ENCODE measurements around the gene GADL1. TPM values are rescaled to one million over a fixed set of nuclear protein-coding genes. Genes with fewer than 3 reads are reported as not detected.
A peak's percentile ranks its signal among the peaks of the same experiment; 100 is the strongest.

The GADL1 gene, protein sequence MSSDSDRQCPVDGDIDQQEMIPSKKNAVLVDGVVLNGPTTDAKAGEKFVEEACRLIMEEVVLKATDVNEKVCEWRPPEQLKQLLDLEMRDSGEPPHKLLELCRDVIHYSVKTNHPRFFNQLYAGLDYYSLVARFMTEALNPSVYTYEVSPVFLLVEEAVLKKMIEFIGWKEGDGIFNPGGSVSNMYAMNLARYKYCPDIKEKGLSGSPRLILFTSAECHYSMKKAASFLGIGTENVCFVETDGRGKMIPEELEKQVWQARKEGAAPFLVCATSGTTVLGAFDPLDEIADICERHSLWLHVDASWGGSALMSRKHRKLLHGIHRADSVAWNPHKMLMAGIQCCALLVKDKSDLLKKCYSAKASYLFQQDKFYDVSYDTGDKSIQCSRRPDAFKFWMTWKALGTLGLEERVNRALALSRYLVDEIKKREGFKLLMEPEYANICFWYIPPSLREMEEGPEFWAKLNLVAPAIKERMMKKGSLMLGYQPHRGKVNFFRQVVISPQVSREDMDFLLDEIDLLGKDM
- total RNA-seq, result 0.22 TPM
- 0.54 TPM for polyA plus RNA-seq (ENCODE audit: insufficient read depth, low read depth, low replicate concordance)
- long read RNA-seq, donor 1, result 0 reads
- long read RNA-seq, donor 2, result 0 reads
- long read RNA-seq, donor 3, result 0 reads
- long read RNA-seq, donor 4, result 0 reads
- long read RNA-seq, donor 5, result 0 reads
- long read RNA-seq, donor 6, partial matches to known transcripts, result 0 of 1 reads
- long read RNA-seq, donor 6, other reads (novel, unspliced or antisense), result 0 of 1 reads
- long read RNA-seq, donor 7, result 0 reads
- long read RNA-seq, donor 8, result 0 reads
- long read RNA-seq, donor 9, result 0 reads
- long read RNA-seq, donor 10, result 0 reads

DNA sequence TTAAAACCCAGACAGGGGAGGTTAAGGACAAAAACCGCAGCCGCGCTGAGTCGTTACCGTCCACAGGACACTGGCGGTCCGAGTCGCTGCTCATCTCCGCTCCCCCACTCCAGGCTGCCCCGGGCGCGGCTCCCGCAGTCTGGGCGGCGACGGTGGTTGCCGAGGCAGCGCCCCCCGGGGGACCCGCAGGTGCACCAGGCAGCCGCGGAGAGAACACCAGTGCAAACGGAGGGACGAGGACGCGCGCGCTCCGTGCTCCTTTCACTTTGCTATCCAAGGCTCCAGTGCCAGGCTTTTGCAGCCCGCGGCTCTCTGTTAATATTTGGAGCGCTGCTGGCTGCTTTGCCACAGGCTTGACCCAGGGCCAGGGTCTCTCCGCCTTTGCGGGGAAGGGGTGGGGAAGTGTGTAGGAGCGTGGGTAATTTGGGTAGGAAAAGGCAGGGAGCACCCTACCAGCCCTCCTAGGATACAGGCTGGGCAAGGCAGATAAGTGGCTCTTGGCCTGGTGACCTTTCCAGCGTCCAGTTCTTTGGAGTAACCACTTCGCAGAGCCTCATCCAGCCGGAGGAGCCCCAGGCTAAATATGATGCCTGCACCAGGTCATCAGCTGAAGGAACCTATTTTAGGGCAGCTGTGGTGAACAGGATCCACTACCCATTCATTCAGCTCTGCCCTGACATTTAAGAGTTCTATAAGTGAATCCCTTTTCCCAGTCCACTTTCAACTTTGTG, at the start of gene GADL1:
Gene GADL1, minus strand, starts transcription at position 141 of the 731 bp plus-strand sequence. Its CDS starts 47 bp downstream, at position 94.
- FAIRE-seq, result no peak
- H3K4me3 ChIP-seq (ENCODE audit: low read length in 3 of 3), result peak within 1 kb of the TSS; percentile 19 to 71 (median 53)
- no peaks in the 10 kb centered on the region for H3K36me3 ChIP-seq (ENCODE audit: control insufficient read depth in 2 of 3, insufficient read depth in 3 of 3, low read length in 3 of 3)
- peaks cover 0 to 2% (median 0%) of the 10 kb centered on the region in 3 donors for H3K4me1 ChIP-seq (ENCODE audit: control insufficient read depth in 2 of 3, insufficient read depth in 2 of 3, low read depth in 1 of 3, low read length in 3 of 3)
- H3K27ac ChIP-seq (ENCODE audit: low read depth in 2 of 2, low read length in 2 of 2), result no peak within 1 kb of the TSS
- no peaks in the 10 kb centered on the region for H3K9me3 ChIP-seq (ENCODE audit: control insufficient read depth in 2 of 3, insufficient read depth in 1 of 3, low read length in 3 of 3)
- H3K27me3 ChIP-seq (ENCODE audit: control insufficient read depth, insufficient read depth, low read length), result no peaks in the 10 kb centered on the region
- intact Hi-C loops (cut with DNase I), result no loop called here
- peak; percentile 68 to 78 (median 69) for DNase-seq
- TF ChIP-seq, protein P1, sequence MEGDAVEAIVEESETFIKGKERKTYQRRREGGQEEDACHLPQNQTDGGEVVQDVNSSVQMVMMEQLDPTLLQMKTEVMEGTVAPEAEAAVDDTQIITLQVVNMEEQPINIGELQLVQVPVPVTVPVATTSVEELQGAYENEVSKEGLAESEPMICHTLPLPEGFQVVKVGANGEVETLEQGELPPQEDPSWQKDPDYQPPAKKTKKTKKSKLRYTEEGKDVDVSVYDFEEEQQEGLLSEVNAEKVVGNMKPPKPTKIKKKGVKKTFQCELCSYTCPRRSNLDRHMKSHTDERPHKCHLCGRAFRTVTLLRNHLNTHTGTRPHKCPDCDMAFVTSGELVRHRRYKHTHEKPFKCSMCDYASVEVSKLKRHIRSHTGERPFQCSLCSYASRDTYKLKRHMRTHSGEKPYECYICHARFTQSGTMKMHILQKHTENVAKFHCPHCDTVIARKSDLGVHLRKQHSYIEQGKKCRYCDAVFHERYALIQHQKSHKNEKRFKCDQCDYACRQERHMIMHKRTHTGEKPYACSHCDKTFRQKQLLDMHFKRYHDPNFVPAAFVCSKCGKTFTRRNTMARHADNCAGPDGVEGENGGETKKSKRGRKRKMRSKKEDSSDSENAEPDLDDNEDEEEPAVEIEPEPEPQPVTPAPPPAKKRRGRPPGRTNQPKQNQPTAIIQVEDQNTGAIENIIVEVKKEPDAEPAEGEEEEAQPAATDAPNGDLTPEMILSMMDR (IDR thresholded peaks at IDR 0.05; ENCODE audit: borderline replicate concordance, extremely low read depth, insufficient read depth), result no peak
- peak within 1 kb of the TSS in 1 of 3 donors; percentile 28 for H3K9ac ChIP-seq (ENCODE audit: low read length in 3 of 3)

DNA sequence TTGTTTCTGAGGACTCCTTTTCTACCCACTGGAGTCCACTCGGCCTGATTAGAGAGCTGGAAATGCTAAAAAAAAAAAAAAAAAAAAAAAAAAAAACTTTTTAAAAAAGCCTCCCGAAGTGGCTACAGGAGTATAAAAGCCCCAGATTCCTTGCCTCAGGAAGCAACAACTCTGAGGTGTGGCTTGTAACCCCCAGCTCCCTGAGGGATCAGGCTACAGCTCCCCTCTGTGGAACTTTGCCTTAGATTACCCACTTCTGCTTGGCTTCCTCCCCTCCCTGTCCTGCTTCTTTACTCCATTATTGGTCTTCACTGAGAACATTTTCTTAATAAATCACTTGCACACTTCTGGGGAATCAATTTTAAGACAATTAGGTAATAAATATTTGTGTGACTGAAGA, 49.7 kb upstream of the GADL1 start:
- H3K27ac ChIP-seq (ENCODE audit: low read depth in 2 of 2, low read length in 2 of 2), result no peak overlapping the region
- intact Hi-C loops (cut with DNase I), result no loop called here
- DNase-seq, result no peak
- no peak overlapping the region for H3K4me3 ChIP-seq (ENCODE audit: low read length in 3 of 3)
- FAIRE-seq, result no peak
- TF ChIP-seq, protein P1 (IDR thresholded peaks at IDR 0.05; ENCODE audit: borderline replicate concordance, extremely low read depth, insufficient read depth), result no peak
- H3K27me3 ChIP-seq (ENCODE audit: control insufficient read depth, insufficient read depth, low read length), result no peaks in the 10 kb centered on the region
- no peaks in the 10 kb centered on the region for H3K36me3 ChIP-seq (ENCODE audit: control insufficient read depth in 2 of 3, insufficient read depth in 3 of 3, low read length in 3 of 3)
- H3K4me1 ChIP-seq (ENCODE audit: control insufficient read depth in 2 of 3, insufficient read depth in 2 of 3, low read depth in 1 of 3, low read length in 3 of 3), result no peaks in the 10 kb centered on the region
- no peak overlapping the region for H3K9ac ChIP-seq (ENCODE audit: low read length in 3 of 3)
- peaks cover 0 to 2% (median 0%) of the 10 kb centered on the region in 3 donors for H3K9me3 ChIP-seq (ENCODE audit: control insufficient read depth in 2 of 3, insufficient read depth in 1 of 3, low read length in 3 of 3)

DNA sequence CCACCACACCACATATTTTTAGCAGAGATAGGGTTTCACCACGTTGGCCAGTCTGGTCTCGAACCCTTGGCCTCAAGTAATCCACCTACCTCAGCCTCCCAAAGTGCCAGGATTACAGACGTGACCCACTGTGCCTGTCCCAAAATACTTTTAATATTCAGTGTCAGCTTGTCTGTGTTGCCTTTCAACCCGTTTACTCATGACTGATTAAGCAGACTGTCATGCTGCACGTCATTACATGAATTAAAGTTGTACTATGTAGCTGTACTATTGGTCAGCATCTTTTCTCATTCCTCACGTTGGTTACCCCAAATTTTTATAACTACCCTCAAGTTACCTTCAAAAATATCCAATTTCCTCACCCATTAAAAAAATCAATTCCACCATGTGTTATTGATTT, 48.7 kb upstream of the GADL1 start:
- no peaks in the 10 kb centered on the region for H3K4me1 ChIP-seq (ENCODE audit: control insufficient read depth in 2 of 3, insufficient read depth in 2 of 3, low read depth in 1 of 3, low read length in 3 of 3)
- FAIRE-seq, result no peak
- peaks cover 0 to 2% (median 0%) of the 10 kb centered on the region in 3 donors for H3K9me3 ChIP-seq (ENCODE audit: control insufficient read depth in 2 of 3, insufficient read depth in 1 of 3, low read length in 3 of 3)
- H3K9ac ChIP-seq (ENCODE audit: low read length in 3 of 3), result no peak overlapping the region
- H3K36me3 ChIP-seq (ENCODE audit: control insufficient read depth in 2 of 3, insufficient read depth in 3 of 3, low read length in 3 of 3), result no peaks in the 10 kb centered on the region
- TF ChIP-seq, protein P1 (IDR thresholded peaks at IDR 0.05; ENCODE audit: borderline replicate concordance, extremely low read depth, insufficient read depth), result no peak
- H3K27me3 ChIP-seq (ENCODE audit: control insufficient read depth, insufficient read depth, low read length), result no peaks in the 10 kb centered on the region
- no peak for DNase-seq
- intact Hi-C loops (cut with DNase I), result no loop called here
- H3K4me3 ChIP-seq (ENCODE audit: low read length in 3 of 3), result no peak overlapping the region
- no peak overlapping the region for H3K27ac ChIP-seq (ENCODE audit: low read depth in 2 of 2, low read length in 2 of 2)

Measured in kidney (tissue), 22 donors.